Hematopoietic multipotent progenitor cell treated with erythropoietin and hydrocortisone succinate and interleukin-3 and kit ligand, for 15 days (in vitro differentiated cells): ENCODE measurements around the gene LRRC56.
A peak's percentile ranks its signal among the peaks of the same experiment; 100 is the strongest.

Experiments used
- DNase-seq: peaks from one replicate; pipeline ENCODE4 v3.0.0-alpha.2; 2015; ENCODE audit warnings: low spot score

The LRRC56 gene

GRCh38 chr11:521177-521688 is 16.1 kb upstream of the LRRC56 start:
- no peak for DNase-seq

- no peak for DNase-seq
Measured at GRCh38 chr11:526192-526591, 11.1 kb upstream of the LRRC56 start.

GRCh38 chr11:528166-528814 is 9.0 kb upstream of the LRRC56 start:
- DNase-seq = no peak

- DNase-seq = no peak
Measured at GRCh38 chr11:528815-529727, 8.3 kb upstream of the LRRC56 start.

- DNase-seq = no peak
Measured at GRCh38 chr11:529728-530411, 7.5 kb upstream of the LRRC56 start.

- no peak for DNase-seq
Measured at GRCh38 chr11:530960-531831, 6.1 kb upstream of the LRRC56 start.

- DNase-seq = no peak
Measured at GRCh38 chr11:531919-532526, 5.3 kb upstream of the LRRC56 start.

GRCh38 chr11:532527-532985 is 4.8 kb upstream of the LRRC56 start:
- no peak for DNase-seq

GRCh38 chr11:532986-533585 is 4.2 kb upstream of the LRRC56 start:
- DNase-seq = no peak

- DNase-seq = no peak
Measured at GRCh38 chr11:533586-534395, 3.5 kb upstream of the LRRC56 start.

- no peak for DNase-seq
Measured at GRCh38 chr11:534396-535209, 2.7 kb upstream of the LRRC56 start.

GRCh38 chr11:535210-535518 is 2.2 kb upstream of the LRRC56 start:
- DNase-seq = no peak

- DNase-seq = peak; percentile 97
Measured at GRCh38 chr11:535519-536454, 1.5 kb upstream of the LRRC56 start, which contains the start of gene HRAS. TSS of gene HRAS (minus strand) at chr11:535576.

GRCh38 chr11:537622-538430 is 499 bp downstream of the LRRC56 start:
- DNase-seq = no peak

- no peak for DNase-seq
Measured at GRCh38 chr11:538431-539051, 1.2 kb downstream of the LRRC56 start.

- no peak for DNase-seq
Measured at GRCh38 chr11:539971-540481, 2.7 kb downstream of the LRRC56 start.
